Measurements from ENCODE around the gene NUP133. TPM values are rescaled to one million over a fixed set of nuclear protein-coding genes. Genes with fewer than 3 reads are reported as not detected.
"Not testable (repeated sequence)": the region's sequence is repeated elsewhere in the genome, so short reads cannot be mapped to it uniquely, and the experiment has no call there.

The NUP133 gene
- total RNA-seq, 4 donors from 2014 or later: 29.6 to 40.7 (median 37.3) TPM

GRCh38 chr1:229485318-229485717 lies 22.8 kb downstream of the NUP133 start:
- Histone ChIP-seq H3K27me3 (no peaks in the 10 kb centered on the region), H3K4me3 (replicated peaks in 1 of 3) (no peak overlapping the region), H3K9me3 (no peaks in the 10 kb centered on the region), H3K27ac (no peak overlapping the region), H3K4me1 (no peaks in the 10 kb centered on the region), H3K36me3 (peaks cover 40 to 49% of the 10 kb centered on the region in 2 donors)
- no peak for TF ChIP-seq POLR2A (IDR thresholded peaks at IDR 0.05)
- TF ChIP-seq, protein P1, sequence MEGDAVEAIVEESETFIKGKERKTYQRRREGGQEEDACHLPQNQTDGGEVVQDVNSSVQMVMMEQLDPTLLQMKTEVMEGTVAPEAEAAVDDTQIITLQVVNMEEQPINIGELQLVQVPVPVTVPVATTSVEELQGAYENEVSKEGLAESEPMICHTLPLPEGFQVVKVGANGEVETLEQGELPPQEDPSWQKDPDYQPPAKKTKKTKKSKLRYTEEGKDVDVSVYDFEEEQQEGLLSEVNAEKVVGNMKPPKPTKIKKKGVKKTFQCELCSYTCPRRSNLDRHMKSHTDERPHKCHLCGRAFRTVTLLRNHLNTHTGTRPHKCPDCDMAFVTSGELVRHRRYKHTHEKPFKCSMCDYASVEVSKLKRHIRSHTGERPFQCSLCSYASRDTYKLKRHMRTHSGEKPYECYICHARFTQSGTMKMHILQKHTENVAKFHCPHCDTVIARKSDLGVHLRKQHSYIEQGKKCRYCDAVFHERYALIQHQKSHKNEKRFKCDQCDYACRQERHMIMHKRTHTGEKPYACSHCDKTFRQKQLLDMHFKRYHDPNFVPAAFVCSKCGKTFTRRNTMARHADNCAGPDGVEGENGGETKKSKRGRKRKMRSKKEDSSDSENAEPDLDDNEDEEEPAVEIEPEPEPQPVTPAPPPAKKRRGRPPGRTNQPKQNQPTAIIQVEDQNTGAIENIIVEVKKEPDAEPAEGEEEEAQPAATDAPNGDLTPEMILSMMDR (IDR thresholded peaks at IDR 0.05): no peak
- WGBS, 2 donors: 92 to 97% methylated on average over 1 of the region's 1 CpG
- no peak for DNase-seq
- intact Hi-C loops (cut with DNase I): no loop called here

GRCh38 chr1:229482511-229482910 lies 25.6 kb downstream of the NUP133 start:
- 75 to 92% methylated on average over 5 of the region's 5 CpGs for WGBS, 2 donors
- H3K36me3 ChIP-seq: peaks cover 25 to 40% of the 10 kb centered on the region in 2 donors
- H3K4me3 ChIP-seq (replicated peaks in 1 of 3): no peak overlapping the region
- H3K27ac ChIP-seq: no peak overlapping the region
- no peaks in the 10 kb centered on the region for H3K27me3 ChIP-seq
- no peaks in the 10 kb centered on the region for H3K9me3 ChIP-seq
- intact Hi-C loops (cut with DNase I): loop anchor here (5.0 kb wide), 1 partner anchor 225 kb away; no protein-coding TSS in a partner anchor
- TF ChIP-seq, protein P1 (IDR thresholded peaks at IDR 0.05): no peak
- TF ChIP-seq POLR2A (IDR thresholded peaks at IDR 0.05): no peak
- no peak for DNase-seq
- H3K4me1 ChIP-seq: no peaks in the 10 kb centered on the region

- 93 to 94% methylated on average over 7 of the region's 7 CpGs for WGBS, 2 donors
- TF ChIP-seq, protein P1 (IDR thresholded peaks at IDR 0.05): no peak
- TF ChIP-seq POLR2A (IDR thresholded peaks at IDR 0.05): no peak
- intact Hi-C loops (cut with DNase I): loop anchor here (5.0 kb wide), 1 partner anchor 223 kb away; no protein-coding TSS in a partner anchor
- no peak overlapping the region for H3K27ac ChIP-seq
- no peaks in the 10 kb centered on the region for H3K9me3 ChIP-seq
- no peak overlapping the region for H3K4me3 ChIP-seq (replicated peaks in 1 of 3)
- H3K4me1 ChIP-seq: no peaks in the 10 kb centered on the region
- no peaks in the 10 kb centered on the region for H3K27me3 ChIP-seq
- no peak for DNase-seq
- peaks cover 9 to 36% of the 10 kb centered on the region in 2 donors for H3K36me3 ChIP-seq
Measured at GRCh38 chr1:229480495-229480894, 27.6 kb downstream of the NUP133 start.

DNA sequence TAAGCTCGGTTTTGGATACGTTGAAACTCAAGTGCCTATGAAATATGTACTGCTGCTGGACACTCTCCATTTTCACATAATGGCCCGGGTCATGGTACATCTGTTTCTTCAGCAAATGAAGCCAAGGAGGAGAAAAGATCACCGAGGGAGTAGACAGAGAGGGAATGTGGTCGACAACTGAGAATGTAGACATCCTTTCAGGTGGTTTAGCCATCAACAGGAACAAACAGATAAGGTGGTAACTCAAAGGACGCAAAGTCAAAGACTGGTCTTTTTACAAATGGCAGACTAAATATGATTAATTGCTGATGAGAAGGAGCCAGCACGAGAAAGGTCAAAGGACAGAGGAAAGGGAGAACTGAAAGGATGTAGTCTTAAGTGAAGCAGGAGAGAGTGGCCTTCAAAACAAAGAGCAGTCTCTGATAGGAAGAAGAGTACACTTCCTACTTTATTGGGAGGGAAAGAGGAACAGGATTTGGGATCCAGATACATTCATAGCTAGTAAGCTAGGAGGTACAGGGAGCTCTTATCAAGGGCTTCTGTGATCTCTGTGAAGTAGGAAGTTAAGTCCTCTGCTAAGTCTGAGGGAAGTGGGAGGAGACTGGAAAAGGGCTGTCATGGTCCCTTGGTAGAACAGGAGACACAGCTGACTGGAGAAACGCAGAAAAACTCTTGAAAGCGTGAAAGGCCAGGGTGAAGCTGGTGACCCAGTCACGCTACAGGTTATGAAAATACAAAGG lies 28.3 kb downstream of the NUP133 start:
- DNase-seq: peak; percentile 15 to 18
- Histone ChIP-seq H3K4me1 (no peaks in the 10 kb centered on the region), H3K27me3 (no peaks in the 10 kb centered on the region), H3K27ac (no peak overlapping the region), H3K9me3 (no peaks in the 10 kb centered on the region), H3K4me3 (replicated peaks in 1 of 3) (no peak overlapping the region), H3K36me3 (peaks cover 9 to 37% of the 10 kb centered on the region in 2 donors)
- WGBS, 2 donors: 75 to 78% methylated on average over 10 of the region's 10 CpGs
- TF ChIP-seq, protein P1 (IDR thresholded peaks at IDR 0.05): no peak
- no peak for TF ChIP-seq POLR2A (IDR thresholded peaks at IDR 0.05)
- intact Hi-C loops (cut with DNase I): loop anchor here (5.0 to 10.0 kb wide), 2 partner anchors 223 to 815 kb away; no protein-coding TSS in a partner anchor

DNA sequence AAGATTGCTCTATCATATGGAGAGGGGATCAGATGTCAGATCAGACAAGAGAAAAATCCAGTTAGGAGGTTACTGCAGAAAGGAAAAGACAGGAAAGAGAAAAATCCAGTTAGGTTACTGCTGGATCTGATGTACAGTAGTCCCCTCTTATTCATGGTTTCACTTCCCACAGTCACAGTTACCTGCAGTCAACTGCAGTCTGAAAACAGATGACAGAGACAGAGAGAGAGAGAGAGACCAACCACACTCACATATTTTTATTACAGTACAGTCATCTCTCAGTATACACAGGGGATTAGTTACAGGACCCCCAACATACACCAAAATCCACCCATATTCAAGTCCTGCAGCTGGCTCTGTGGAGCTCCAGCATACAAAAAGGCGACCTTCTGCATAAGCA lies 29.3 kb downstream of the NUP133 start:
- TF ChIP-seq, protein P1 (IDR thresholded peaks at IDR 0.05): no peak
- no peak for TF ChIP-seq POLR2A (IDR thresholded peaks at IDR 0.05)
- H3K36me3 ChIP-seq: peaks cover 9 to 38% of the 10 kb centered on the region in 2 donors
- H3K9me3 ChIP-seq: no peaks in the 10 kb centered on the region
- H3K27ac ChIP-seq: no peak overlapping the region
- WGBS, 2 donors: 100% methylated on average over 1 of the region's 1 CpG
- no peaks in the 10 kb centered on the region for H3K4me1 ChIP-seq
- H3K4me3 ChIP-seq (replicated peaks in 1 of 3): no peak overlapping the region
- intact Hi-C loops (cut with DNase I): loop anchor here (10.0 kb wide), 1 partner anchor 814 kb away; no protein-coding TSS in a partner anchor
- no peak for DNase-seq
- no peaks in the 10 kb centered on the region for H3K27me3 ChIP-seq

- not testable (repeated sequence) for H3K4me3 ChIP-seq (replicated peaks in 1 of 3); H3K9me3 ChIP-seq; H3K27me3 ChIP-seq; H3K4me1 ChIP-seq; DNase-seq; H3K27ac ChIP-seq
- peaks cover 16 to 37% of the 10 kb centered on the region in 2 donors for H3K36me3 ChIP-seq
- 91 to 94% methylated on average over 13 of the region's 13 CpGs for WGBS, 2 donors
- intact Hi-C loops (cut with DNase I): loop anchor here (10.0 kb wide), 1 partner anchor 811 kb away; no protein-coding TSS in a partner anchor
Measured at GRCh38 chr1:229475859-229476258, 32.3 kb downstream of the NUP133 start.

All from thyroid gland (tissue), 4 donors.